GM10266 (cell line): ENCODE results near the gene UBA5.
"Not testable (repeated sequence)": the region's sequence is repeated elsewhere in the genome, so short reads cannot be mapped to it uniquely, and the experiment has no call there.

Source experiments
- DNase-seq: peaks from one replicate; pipeline ENCODE4 v3.0.0; 2012; ENCODE audit errors: extremely low spot score
- TF ChIP-seq, protein P1 (sequence below): IDR thresholded peaks from 2 replicates; pipeline ENCODE4 v1.5.1; 2012; ENCODE audit warnings: mild to moderate bottlenecking, low read depth; ENCODE audit not compliant: control insufficient read depth, insufficient read depth; ENCODE audit errors: missing control alignments

UBA5 gene

DNA sequence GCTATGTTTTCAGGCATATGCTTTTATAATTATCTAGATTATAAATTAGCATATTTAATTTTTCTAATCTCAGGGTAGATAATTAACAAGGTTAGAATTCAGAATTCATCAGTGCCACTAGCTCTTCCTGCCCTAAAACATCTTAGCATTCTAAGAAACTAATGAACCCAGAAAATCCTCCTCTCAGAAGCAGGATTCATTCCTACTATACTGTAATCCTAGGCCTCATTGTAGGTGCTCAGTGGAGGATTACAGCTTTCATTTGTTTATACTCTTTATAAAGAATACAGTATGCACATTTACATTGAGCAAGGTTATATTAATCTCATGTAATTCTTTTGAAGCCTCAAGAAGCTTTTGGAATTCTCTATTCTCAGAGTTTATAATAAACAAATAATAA lies 21.4 kb upstream of the UBA5 start:
- DNase-seq = no peak
- TF ChIP-seq, protein P1, sequence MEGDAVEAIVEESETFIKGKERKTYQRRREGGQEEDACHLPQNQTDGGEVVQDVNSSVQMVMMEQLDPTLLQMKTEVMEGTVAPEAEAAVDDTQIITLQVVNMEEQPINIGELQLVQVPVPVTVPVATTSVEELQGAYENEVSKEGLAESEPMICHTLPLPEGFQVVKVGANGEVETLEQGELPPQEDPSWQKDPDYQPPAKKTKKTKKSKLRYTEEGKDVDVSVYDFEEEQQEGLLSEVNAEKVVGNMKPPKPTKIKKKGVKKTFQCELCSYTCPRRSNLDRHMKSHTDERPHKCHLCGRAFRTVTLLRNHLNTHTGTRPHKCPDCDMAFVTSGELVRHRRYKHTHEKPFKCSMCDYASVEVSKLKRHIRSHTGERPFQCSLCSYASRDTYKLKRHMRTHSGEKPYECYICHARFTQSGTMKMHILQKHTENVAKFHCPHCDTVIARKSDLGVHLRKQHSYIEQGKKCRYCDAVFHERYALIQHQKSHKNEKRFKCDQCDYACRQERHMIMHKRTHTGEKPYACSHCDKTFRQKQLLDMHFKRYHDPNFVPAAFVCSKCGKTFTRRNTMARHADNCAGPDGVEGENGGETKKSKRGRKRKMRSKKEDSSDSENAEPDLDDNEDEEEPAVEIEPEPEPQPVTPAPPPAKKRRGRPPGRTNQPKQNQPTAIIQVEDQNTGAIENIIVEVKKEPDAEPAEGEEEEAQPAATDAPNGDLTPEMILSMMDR = no peak

DNA sequence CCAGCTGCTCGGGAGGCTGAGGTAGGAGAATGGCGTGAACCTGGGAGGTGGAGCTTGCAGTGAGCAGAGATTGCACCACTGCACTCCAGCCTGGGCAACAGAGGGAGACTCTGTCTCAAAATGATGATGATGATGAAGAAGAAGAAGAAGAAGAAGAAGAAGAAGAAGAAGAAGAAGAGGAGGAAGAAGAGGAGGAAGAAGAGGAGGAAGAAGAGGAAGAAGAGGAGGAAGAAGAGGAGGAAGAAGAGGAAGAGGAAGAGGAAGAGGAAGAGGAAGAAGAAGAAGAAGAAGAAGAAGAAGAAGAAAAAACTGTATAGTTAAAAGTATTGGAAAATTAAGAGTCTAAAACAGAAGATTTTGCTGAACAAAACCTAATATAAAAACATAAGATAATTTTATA lies 18.7 kb upstream of the UBA5 start:
- DNase-seq = not testable (repeated sequence)

DNA sequence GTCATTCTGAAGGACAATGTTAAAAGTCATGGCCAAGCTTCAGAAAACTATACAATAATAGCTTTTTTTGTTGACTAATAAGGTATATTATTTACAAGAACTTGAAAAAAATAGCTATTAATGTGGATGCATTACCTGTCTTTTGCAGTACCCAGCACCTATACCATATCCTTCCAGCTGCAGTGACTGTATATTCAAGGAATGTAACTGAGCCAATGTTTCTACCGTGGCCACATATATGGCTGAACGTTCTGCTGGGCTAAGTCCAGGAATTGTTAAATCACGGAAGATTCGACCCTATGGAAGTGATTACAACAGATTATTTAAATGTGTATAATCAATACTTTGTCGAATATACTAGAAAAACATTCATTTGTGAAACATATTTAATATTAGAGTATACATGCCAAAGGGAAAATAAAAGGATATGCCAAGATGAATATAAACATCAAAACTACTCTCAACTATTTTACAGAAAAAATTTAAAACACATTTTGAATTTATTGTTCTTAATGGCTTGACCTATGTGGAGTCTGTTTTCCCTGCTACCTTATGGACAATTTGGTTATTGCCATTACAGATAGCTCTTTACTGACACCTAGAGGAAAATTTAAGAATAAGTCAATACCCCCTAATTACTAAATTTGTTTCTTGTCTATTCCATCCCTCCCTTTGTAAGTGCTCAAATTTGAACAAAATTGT lies 18.1 kb upstream of the UBA5 start:
- peak; percentile 40 for DNase-seq
- TF ChIP-seq, protein P1 = peak; percentile 55

DNA sequence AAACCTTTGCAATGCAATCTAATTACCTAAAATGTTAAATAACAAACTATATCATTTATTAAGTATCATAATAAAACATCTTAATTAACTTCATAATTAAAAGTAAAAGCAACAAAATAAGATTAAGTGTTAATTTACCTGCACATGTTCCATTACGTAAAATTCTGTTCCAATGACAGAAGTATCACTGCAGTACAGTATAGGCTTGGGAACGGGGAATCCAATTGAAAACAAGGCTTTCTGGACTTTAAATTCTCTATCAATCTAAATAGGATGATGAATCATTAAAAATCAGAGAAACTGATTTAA lies 17.6 kb upstream of the UBA5 start:
- DNase-seq = no peak
- TF ChIP-seq, protein P1 = no peak

DNA sequence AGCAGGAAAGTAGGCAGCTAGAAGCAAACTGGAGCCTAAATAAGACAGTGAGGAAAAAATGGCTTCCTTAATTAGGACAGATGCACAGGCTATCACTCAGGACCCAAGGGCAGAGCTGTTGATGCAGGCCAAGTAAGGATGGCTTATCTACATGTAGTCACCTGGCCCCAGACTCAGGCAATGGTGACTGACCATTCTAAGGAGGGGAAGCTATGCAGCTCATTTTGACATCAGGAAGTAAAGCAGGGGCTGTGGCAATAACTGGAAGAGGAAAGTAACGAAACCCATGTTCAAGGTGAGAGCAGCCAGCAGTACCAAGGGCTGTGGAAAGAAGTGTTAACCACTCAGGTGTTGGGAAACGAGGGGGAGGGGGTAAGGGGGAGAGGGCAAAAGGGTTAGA lies 16.8 kb upstream of the UBA5 start:
- TF ChIP-seq, protein P1 = no peak
- no peak for DNase-seq

DNA sequence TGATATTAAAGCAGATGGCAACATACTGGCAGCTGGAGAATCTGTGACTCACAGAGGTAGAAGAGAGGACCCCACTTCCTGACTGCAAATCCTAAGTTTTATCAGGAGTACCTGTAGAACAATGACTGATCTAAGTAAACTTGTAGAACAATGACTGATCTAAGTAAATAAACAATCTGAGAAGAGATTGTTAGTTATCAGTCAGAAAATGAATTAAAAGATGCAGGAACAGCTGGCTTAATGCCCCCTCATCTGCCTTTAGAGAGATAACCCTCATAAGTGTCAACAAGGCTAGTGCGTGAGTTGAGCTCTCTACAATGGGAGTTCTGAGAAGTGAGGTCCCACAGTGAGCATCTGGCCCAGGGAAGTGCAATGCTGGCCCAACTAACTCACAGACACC lies 15.1 kb upstream of the UBA5 start:
- TF ChIP-seq, protein P1 = no peak
- no peak for DNase-seq

DNA sequence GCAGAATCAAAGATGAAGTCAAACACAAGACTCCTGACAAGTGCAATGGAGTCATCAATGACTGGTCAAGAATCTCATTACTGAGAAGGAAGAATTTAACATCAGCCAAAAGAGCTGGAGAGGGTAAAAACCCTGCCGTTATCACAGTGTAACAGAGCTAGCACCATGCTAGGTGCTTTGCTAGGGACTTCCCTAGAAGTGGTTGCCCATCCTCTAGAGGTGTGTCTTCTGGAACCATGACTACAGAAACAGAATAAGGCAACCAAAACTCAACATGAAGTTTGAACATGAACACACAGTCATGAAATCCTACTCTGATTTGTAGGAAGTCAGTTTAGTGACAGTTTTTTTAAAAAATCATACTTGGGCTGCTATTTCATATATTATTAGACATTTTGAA lies 10.0 kb upstream of the UBA5 start:
- TF ChIP-seq, protein P1 = no peak
- DNase-seq = no peak
